WTC11 (cell line): ENCODE measurements around the gene LHPP. TPM values are rescaled to one million over a fixed set of nuclear protein-coding genes. Genes with fewer than 3 reads are reported as not detected.

Experiments
- ATAC-seq: fragments of 200-7000 bp; cut with Tn5 transposase; 2 replicates; pipeline ENCODE4 v1.10.0; 2021; ENCODE audit warnings: mild to moderate bottlenecking, moderate library complexity
- CTCF ChIA-PET: fragments of 300-600 bp; sonication (Branson Sonifier 250); formaldehyde crosslinking; loops from one replicate; lab custom pipeline; 2021; ENCODE audit warnings: antibody characterized with exemption; lab: Charles Lee
- POLR2A ChIA-PET: fragments of 350-600 bp; sonication (Branson Sonifier 250); formaldehyde crosslinking; loops from one replicate; lab custom pipeline; 2021; ENCODE audit warnings: antibody characterized with exemption; lab: Charles Lee
- DNase-seq: peaks from one replicate; pipeline ENCODE4 v3.0.0; 2021; ENCODE audit warnings: low spot score
- H3K27ac Mint-ChIP-seq: 2 replicates; pipeline ENCODE4 v1.8.0; 2021; ENCODE audit warnings: mixed read lengths
- H3K27me3 Mint-ChIP-seq: 2 replicates; pipeline ENCODE4 v1.8.0; 2021; ENCODE audit warnings: low read depth, mild to moderate bottlenecking, moderate library complexity, mixed read lengths
- H3K36me3 Mint-ChIP-seq: 2 replicates; pipeline ENCODE4 v1.8.0; 2021; ENCODE audit warnings: mixed read lengths
- H3K4me1 Mint-ChIP-seq: 2 replicates; pipeline ENCODE4 v1.8.0; 2022; ENCODE audit warnings: mixed read lengths
- H3K4me3 Mint-ChIP-seq: 2 replicates; pipeline ENCODE4 v1.8.0; 2021; ENCODE audit warnings: mild to moderate bottlenecking, moderate library complexity, mixed read lengths
- H3K9me3 Mint-ChIP-seq: 2 replicates; pipeline ENCODE4 v1.8.0; 2021; ENCODE audit warnings: mixed read lengths
- CBFB ChIP-seq: sonication (generic); formaldehyde crosslinking; IDR thresholded peaks from 2 replicates; pipeline ENCODE4 v1.8.1; 2022; ENCODE audit warnings: mild to moderate bottlenecking, low read depth, missing genetic modification reagents
- CREB1 ChIP-seq: sonication (generic); formaldehyde crosslinking; IDR thresholded peaks from 2 replicates; pipeline ENCODE4 v1.8.0; 2023; ENCODE audit warnings: mild to moderate bottlenecking, missing genetic modification reagents
- CREM ChIP-seq: sonication (generic); formaldehyde crosslinking; IDR thresholded peaks from 2 replicates; pipeline ENCODE4 v1.8.1; 2022; ENCODE audit warnings: mild to moderate bottlenecking, missing genetic modification reagents, moderate library complexity
- FOXK1 ChIP-seq: sonication (generic); formaldehyde crosslinking; IDR thresholded peaks from 2 replicates; pipeline ENCODE4 v1.8.0; 2022; ENCODE audit warnings: mild to moderate bottlenecking, moderate library complexity, missing genetic modification reagents
- GABPB1 ChIP-seq: sonication (generic); formaldehyde crosslinking; IDR thresholded peaks from 2 replicates; pipeline ENCODE4 v1.8.1; 2023; ENCODE audit warnings: mild to moderate bottlenecking, missing genetic modification reagents
- JUN ChIP-seq: sonication (generic); formaldehyde crosslinking; IDR thresholded peaks from 2 replicates; pipeline ENCODE4 v1.8.0; 2023; ENCODE audit warnings: mild to moderate bottlenecking, missing genetic modification reagents
- OVOL2 ChIP-seq: fragments of 250-450 bp; sonication (Bioruptor Pico); IDR thresholded peaks from 2 replicates; pipeline ENCODE4 v1.9.0; 2021; ENCODE audit warnings: mild to moderate bottlenecking, borderline replicate concordance
- PRRX2 ChIP-seq: fragments of 250-450 bp; sonication (Bioruptor Pico); IDR thresholded peaks from 2 replicates; pipeline ENCODE4 v1.8.0; 2021; ENCODE audit warnings: mild to moderate bottlenecking
- RELA ChIP-seq: sonication (generic); formaldehyde crosslinking; IDR thresholded peaks from 2 replicates; pipeline ENCODE4 v1.8.1; 2022; ENCODE audit warnings: missing genetic modification reagents, mild to moderate bottlenecking, borderline replicate concordance
- ZBTB21 ChIP-seq: sonication (generic); formaldehyde crosslinking; IDR thresholded peaks from 2 replicates; pipeline ENCODE4 v1.8.1; 2023; ENCODE audit warnings: mild to moderate bottlenecking, missing genetic modification reagents, borderline replicate concordance
- ZNF416 ChIP-seq: fragments of 250-450 bp; sonication (Bioruptor Pico); IDR thresholded peaks from 2 replicates; pipeline ENCODE4 v1.9.0; 2021; ENCODE audit warnings: mild to moderate bottlenecking, inconsistent platforms
- total RNA-seq: library from RNA; stranded (reverse); gene quantifications from 3 replicates; pipeline ENCODE4 v1.2.3, GENCODE V29; 2021
- TF ChIP-seq, protein P1 (sequence below): sonication (generic); formaldehyde crosslinking; IDR thresholded peaks from 2 replicates; pipeline ENCODE4 v1.8.0; 2023; ENCODE audit warnings: missing genetic modification reagents, mild to moderate bottlenecking, borderline replicate concordance
- TF ChIP-seq, protein P2 (sequence below): sonication (generic); formaldehyde crosslinking; IDR thresholded peaks from 2 replicates; pipeline ENCODE4 v1.8.1; 2023; ENCODE audit warnings: mild to moderate bottlenecking, moderate library complexity, missing genetic modification reagents
- TF ChIP-seq, protein P3 (sequence below): sonication (generic); formaldehyde crosslinking; IDR thresholded peaks from 2 replicates; pipeline ENCODE4 v1.8.0; 2022; ENCODE audit warnings: mild to moderate bottlenecking, missing genetic modification reagents
- TF ChIP-seq, protein P4 (sequence below): sonication (generic); formaldehyde crosslinking; IDR thresholded peaks from 2 replicates; pipeline ENCODE4 v1.8.1; 2023; ENCODE audit warnings: mild to moderate bottlenecking, missing genetic modification reagents
- TF ChIP-seq, protein P5 (sequence below): sonication (generic); formaldehyde crosslinking; IDR thresholded peaks from 2 replicates; pipeline ENCODE4 v1.8.1; 2023; ENCODE audit warnings: mild to moderate bottlenecking, missing genetic modification reagents
- TF ChIP-seq, protein P6 (sequence below): sonication (generic); formaldehyde crosslinking; IDR thresholded peaks from 2 replicates; pipeline ENCODE4 v1.8.1; 2022; ENCODE audit warnings: mild to moderate bottlenecking, missing genetic modification reagents, moderate library complexity, borderline replicate concordance
- TF ChIP-seq, protein P7 (sequence below): fragments of 250-450 bp; sonication (Bioruptor Pico); IDR thresholded peaks from 2 replicates; pipeline ENCODE4 v1.9.0; 2021; ENCODE audit warnings: mild to moderate bottlenecking
- TF ChIP-seq, protein P8 (sequence below): fragments of 250-450 bp; sonication (Bioruptor Pico); IDR thresholded peaks from 2 replicates; pipeline ENCODE4 v1.9.0; 2021; ENCODE audit warnings: moderate library complexity, mild to moderate bottlenecking, inconsistent platforms, borderline replicate concordance

The LHPP gene
- total RNA-seq, 1 experiment from 2014 or later, result 33.2 TPM

DNA sequence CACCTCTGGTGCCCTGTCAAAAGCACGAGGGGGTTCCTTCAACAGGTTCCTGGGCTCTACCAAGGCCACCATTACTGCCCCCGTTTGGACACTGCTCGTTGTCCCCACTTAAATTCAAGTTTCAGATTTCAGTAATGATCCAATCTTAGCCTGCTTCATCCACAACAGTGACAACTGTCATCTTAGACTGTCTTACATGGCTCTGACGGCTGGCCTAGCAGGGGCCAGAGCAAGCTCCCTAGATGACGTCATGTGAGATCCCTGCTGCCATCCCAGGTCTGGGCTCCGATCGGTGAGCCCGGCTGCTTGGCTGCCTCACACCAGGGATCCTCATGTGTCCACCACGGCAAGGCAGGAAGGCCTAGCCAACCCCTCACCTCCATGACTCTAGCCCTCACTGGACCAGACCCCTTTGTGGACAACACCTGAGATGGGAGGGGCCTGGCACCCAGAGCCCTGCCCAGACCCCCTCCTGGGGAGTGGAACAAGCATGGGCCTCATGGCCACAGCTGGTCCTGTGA, 200.1 kb downstream of the LHPP start:
- POLR2A ChIA-PET, result no interaction called here
- ATAC-seq (no peak), DNase-seq (no peak)
- CTCF ChIA-PET, result interaction anchor here (1.0 to 1.4 kb wide), 2 partner anchors 9 to 16 kb away, joined by 3 to 4 read pairs; no protein-coding TSS in a partner anchor
- no peaks in the 10 kb centered on the region for H3K36me3 Mint-ChIP-seq
- no peaks in the 10 kb centered on the region for H3K27me3 Mint-ChIP-seq
- H3K4me3 Mint-ChIP-seq, result no peak overlapping the region
- H3K27ac Mint-ChIP-seq, result no peak overlapping the region; the same call in none of the 2 replicates
- TF ChIP-seq ZNF416, result no peak
- TF ChIP-seq, protein P1, sequence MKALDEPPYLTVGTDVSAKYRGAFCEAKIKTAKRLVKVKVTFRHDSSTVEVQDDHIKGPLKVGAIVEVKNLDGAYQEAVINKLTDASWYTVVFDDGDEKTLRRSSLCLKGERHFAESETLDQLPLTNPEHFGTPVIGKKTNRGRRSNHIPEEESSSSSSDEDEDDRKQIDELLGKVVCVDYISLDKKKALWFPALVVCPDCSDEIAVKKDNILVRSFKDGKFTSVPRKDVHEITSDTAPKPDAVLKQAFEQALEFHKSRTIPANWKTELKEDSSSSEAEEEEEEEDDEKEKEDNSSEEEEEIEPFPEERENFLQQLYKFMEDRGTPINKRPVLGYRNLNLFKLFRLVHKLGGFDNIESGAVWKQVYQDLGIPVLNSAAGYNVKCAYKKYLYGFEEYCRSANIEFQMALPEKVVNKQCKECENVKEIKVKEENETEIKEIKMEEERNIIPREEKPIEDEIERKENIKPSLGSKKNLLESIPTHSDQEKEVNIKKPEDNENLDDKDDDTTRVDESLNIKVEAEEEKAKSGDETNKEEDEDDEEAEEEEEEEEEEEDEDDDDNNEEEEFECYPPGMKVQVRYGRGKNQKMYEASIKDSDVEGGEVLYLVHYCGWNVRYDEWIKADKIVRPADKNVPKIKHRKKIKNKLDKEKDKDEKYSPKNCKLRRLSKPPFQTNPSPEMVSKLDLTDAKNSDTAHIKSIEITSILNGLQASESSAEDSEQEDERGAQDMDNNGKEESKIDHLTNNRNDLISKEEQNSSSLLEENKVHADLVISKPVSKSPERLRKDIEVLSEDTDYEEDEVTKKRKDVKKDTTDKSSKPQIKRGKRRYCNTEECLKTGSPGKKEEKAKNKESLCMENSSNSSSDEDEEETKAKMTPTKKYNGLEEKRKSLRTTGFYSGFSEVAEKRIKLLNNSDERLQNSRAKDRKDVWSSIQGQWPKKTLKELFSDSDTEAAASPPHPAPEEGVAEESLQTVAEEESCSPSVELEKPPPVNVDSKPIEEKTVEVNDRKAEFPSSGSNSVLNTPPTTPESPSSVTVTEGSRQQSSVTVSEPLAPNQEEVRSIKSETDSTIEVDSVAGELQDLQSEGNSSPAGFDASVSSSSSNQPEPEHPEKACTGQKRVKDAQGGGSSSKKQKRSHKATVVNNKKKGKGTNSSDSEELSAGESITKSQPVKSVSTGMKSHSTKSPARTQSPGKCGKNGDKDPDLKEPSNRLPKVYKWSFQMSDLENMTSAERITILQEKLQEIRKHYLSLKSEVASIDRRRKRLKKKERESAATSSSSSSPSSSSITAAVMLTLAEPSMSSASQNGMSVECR, result no peak
- TF ChIP-seq, protein P2, sequence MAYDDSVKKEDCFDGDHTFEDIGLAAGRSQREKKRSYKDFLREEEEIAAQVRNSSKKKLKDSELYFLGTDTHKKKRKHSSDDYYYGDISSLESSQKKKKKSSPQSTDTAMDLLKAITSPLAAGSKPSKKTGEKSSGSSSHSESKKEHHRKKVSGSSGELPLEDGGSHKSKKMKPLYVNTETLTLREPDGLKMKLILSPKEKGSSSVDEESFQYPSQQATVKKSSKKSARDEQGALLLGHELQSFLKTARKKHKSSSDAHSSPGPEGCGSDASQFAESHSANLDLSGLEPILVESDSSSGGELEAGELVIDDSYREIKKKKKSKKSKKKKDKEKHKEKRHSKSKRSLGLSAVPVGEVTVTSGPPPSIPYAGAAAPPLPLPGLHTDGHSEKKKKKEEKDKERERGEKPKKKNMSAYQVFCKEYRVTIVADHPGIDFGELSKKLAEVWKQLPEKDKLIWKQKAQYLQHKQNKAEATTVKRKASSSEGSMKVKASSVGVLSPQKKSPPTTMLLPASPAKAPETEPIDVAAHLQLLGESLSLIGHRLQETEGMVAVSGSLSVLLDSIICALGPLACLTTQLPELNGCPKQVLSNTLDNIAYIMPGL (CRISPR knock-in tag), result no peak
- TF ChIP-seq, protein P3, sequence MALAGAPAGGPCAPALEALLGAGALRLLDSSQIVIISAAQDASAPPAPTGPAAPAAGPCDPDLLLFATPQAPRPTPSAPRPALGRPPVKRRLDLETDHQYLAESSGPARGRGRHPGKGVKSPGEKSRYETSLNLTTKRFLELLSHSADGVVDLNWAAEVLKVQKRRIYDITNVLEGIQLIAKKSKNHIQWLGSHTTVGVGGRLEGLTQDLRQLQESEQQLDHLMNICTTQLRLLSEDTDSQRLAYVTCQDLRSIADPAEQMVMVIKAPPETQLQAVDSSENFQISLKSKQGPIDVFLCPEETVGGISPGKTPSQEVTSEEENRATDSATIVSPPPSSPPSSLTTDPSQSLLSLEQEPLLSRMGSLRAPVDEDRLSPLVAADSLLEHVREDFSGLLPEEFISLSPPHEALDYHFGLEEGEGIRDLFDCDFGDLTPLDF (CRISPR knock-in tag), result no peak
- no peak for TF ChIP-seq PRRX2 (CRISPR knock-in tag)
- TF ChIP-seq CREM, result no peak
- TF ChIP-seq ZBTB21 (CRISPR knock-in tag), result no peak
- TF ChIP-seq, protein P4, sequence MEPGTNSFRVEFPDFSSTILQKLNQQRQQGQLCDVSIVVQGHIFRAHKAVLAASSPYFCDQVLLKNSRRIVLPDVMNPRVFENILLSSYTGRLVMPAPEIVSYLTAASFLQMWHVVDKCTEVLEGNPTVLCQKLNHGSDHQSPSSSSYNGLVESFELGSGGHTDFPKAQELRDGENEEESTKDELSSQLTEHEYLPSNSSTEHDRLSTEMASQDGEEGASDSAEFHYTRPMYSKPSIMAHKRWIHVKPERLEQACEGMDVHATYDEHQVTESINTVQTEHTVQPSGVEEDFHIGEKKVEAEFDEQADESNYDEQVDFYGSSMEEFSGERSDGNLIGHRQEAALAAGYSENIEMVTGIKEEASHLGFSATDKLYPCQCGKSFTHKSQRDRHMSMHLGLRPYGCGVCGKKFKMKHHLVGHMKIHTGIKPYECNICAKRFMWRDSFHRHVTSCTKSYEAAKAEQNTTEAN (CRISPR knock-in tag), result no peak
- TF ChIP-seq JUN, result no peak
- TF ChIP-seq, protein P5, sequence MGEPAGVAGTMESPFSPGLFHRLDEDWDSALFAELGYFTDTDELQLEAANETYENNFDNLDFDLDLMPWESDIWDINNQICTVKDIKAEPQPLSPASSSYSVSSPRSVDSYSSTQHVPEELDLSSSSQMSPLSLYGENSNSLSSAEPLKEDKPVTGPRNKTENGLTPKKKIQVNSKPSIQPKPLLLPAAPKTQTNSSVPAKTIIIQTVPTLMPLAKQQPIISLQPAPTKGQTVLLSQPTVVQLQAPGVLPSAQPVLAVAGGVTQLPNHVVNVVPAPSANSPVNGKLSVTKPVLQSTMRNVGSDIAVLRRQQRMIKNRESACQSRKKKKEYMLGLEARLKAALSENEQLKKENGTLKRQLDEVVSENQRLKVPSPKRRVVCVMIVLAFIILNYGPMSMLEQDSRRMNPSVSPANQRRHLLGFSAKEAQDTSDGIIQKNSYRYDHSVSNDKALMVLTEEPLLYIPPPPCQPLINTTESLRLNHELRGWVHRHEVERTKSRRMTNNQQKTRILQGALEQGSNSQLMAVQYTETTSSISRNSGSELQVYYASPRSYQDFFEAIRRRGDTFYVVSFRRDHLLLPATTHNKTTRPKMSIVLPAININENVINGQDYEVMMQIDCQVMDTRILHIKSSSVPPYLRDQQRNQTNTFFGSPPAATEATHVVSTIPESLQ (CRISPR knock-in tag), result no peak
- TF ChIP-seq, protein P6, sequence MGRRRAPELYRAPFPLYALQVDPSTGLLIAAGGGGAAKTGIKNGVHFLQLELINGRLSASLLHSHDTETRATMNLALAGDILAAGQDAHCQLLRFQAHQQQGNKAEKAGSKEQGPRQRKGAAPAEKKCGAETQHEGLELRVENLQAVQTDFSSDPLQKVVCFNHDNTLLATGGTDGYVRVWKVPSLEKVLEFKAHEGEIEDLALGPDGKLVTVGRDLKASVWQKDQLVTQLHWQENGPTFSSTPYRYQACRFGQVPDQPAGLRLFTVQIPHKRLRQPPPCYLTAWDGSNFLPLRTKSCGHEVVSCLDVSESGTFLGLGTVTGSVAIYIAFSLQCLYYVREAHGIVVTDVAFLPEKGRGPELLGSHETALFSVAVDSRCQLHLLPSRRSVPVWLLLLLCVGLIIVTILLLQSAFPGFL, result no peak
- no peak for TF ChIP-seq FOXK1 (CRISPR knock-in tag)
- TF ChIP-seq, protein P7, sequence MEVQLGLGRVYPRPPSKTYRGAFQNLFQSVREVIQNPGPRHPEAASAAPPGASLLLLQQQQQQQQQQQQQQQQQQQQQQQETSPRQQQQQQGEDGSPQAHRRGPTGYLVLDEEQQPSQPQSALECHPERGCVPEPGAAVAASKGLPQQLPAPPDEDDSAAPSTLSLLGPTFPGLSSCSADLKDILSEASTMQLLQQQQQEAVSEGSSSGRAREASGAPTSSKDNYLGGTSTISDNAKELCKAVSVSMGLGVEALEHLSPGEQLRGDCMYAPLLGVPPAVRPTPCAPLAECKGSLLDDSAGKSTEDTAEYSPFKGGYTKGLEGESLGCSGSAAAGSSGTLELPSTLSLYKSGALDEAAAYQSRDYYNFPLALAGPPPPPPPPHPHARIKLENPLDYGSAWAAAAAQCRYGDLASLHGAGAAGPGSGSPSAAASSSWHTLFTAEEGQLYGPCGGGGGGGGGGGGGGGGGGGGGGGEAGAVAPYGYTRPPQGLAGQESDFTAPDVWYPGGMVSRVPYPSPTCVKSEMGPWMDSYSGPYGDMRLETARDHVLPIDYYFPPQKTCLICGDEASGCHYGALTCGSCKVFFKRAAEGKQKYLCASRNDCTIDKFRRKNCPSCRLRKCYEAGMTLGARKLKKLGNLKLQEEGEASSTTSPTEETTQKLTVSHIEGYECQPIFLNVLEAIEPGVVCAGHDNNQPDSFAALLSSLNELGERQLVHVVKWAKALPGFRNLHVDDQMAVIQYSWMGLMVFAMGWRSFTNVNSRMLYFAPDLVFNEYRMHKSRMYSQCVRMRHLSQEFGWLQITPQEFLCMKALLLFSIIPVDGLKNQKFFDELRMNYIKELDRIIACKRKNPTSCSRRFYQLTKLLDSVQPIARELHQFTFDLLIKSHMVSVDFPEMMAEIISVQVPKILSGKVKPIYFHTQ, result no peak
- TF ChIP-seq CBFB (CRISPR knock-in tag), result no peak
- no peak for TF ChIP-seq OVOL2 (CRISPR knock-in tag)
- TF ChIP-seq CREB1 (CRISPR knock-in tag), result no peak
- TF ChIP-seq, protein P8, sequence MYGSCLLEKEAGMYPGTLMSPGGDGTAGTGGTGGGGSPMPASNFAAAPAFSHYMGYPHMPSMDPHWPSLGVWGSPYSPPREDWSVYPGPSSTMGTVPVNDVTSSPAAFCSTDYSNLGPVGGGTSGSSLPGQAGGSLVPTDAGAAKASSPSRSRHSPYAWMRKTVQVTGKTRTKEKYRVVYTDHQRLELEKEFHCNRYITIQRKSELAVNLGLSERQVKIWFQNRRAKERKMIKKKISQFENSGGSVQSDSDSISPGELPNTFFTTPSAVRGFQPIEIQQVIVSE (CRISPR knock-in tag), result no peak
- no peak for TF ChIP-seq GABPB1 (CRISPR knock-in tag)
- TF ChIP-seq RELA (CRISPR knock-in tag), result no peak
- H3K4me1 Mint-ChIP-seq, result no peaks in the 10 kb centered on the region
- no peaks in the 10 kb centered on the region for H3K9me3 Mint-ChIP-seq
